Fibroblast of lung (primary cell): Measurements from ENCODE around the gene VPS45. TPM values are rescaled to one million over a fixed set of nuclear protein-coding genes. Genes with fewer than 3 reads are reported as not detected.

ENCODE experiments used
- DNase-seq, 2 donors: peaks; one replicate each; pipeline versions ENCODE4 v3.0.0 to v3.0.0-alpha.2; 2010; ENCODE audit warnings: low read depth in 2 of 2
- H2AFZ ChIP-seq: 2 replicates; pipeline ENCODE4 v1.5.1; 2012; ENCODE audit warnings: low read length, control low read depth, inconsistent platforms
- H3K27ac ChIP-seq: 2 replicates; pipeline ENCODE4 v1.5.1; 2011; ENCODE audit warnings: low read length, control low read depth; ENCODE audit not compliant: insufficient read depth
- H3K27me3 ChIP-seq: 2 replicates; pipeline ENCODE4 v1.5.1; 2011; ENCODE audit warnings: mild to moderate bottlenecking, low read length; ENCODE audit not compliant: control insufficient read depth, insufficient read depth
- H3K36me3 ChIP-seq: 2 replicates; pipeline ENCODE4 v1.5.1; 2011; ENCODE audit warnings: low read length; ENCODE audit not compliant: control insufficient read depth, insufficient read depth
- H3K4me1 ChIP-seq: 2 replicates; pipeline ENCODE4 v1.5.1; 2011; ENCODE audit warnings: low read length; ENCODE audit not compliant: control insufficient read depth, insufficient read depth; ENCODE audit errors: extremely low read depth
- H3K4me2 ChIP-seq: 2 replicates; pipeline ENCODE4 v1.5.1; 2011; ENCODE audit warnings: low read length, control low read depth; ENCODE audit not compliant: insufficient read depth; ENCODE audit errors: extremely low read depth
- H3K4me3 ChIP-seq, 4 experiments: fragments of 200-600 bp in 1 of 4; sonication (generic) in 1 of 4; replicated peaks in 1 of 4; 2 replicates each; pipeline ENCODE4 v1.5.1; 2011 to 2016; ENCODE audit warnings: low read length in 4 of 4, low read depth in 3 of 4, mild to moderate bottlenecking in 3 of 4, control low read depth in 2 of 4, inconsistent platforms in 1 of 4, mixed read lengths in 1 of 4; ENCODE audit not compliant: insufficient read depth in 1 of 4; ENCODE audit errors: control extremely low read depth in 1 of 4
- H3K79me2 ChIP-seq: 2 replicates; pipeline ENCODE4 v1.5.1; 2012; ENCODE audit warnings: mild to moderate bottlenecking, low read length, inconsistent platforms; ENCODE audit not compliant: control insufficient read depth, insufficient read depth
- H3K9ac ChIP-seq: 2 replicates; pipeline ENCODE4 v1.5.1; 2011; ENCODE audit warnings: mild to moderate bottlenecking, low read length, control low read depth; ENCODE audit not compliant: insufficient read depth
- H3K9me3 ChIP-seq: 2 replicates; pipeline ENCODE4 v1.5.1; 2012; ENCODE audit warnings: low read depth, low read length; ENCODE audit not compliant: control insufficient read depth, insufficient read depth
- H4K20me1 ChIP-seq: 2 replicates; pipeline ENCODE4 v1.5.1; 2011; ENCODE audit warnings: low read length; ENCODE audit not compliant: control insufficient read depth, insufficient read depth; ENCODE audit errors: extremely low read depth
- CTCF ChIP-seq, 2 donors: IDR thresholded peaks in 1 of 2; conservative IDR thresholded peaks in 1 of 2; 1 replicate in 1 of 2; 2 replicates in 1 of 2; pipeline ENCODE4 v1.5.1; 2011 to 2012; ENCODE audit warnings: low read length in 2 of 2, control low read depth in 1 of 2, inconsistent platforms in 1 of 2, low read depth in 1 of 2, mild to moderate bottlenecking in 1 of 2
- EZH2 ChIP-seq: IDR thresholded peaks from 2 replicates; pipeline ENCODE4 v1.5.1; 2012; ENCODE audit warnings: low read length, control low read depth, mild to moderate bottlenecking; ENCODE audit errors: missing control alignments
- polyA plus RNA-seq, 2 donors: library from polyadenylated mRNA; depleted of rRNA in 1 of 2; stranded (reverse) in 1 of 2; unstranded in 1 of 2; fragments of >200 nt; gene quantifications; 2 replicates each; pipeline ENCODE4 v1.2.1, GENCODE V29; 2011 to 2012; ENCODE audit warnings: missing spikeins in 1 of 2
- total RNA-seq: library from RNA; depleted of rRNA; stranded (reverse); fragments of >200 nt; gene quantifications from 2 replicates; pipeline ENCODE4 v1.2.1, GENCODE V29; 2014

Gene VPS45
- total and polyA plus RNA-seq, 2 donors (not counting 1 experiment from before 2014, with no cell fraction given) = 42.6 to 50.0 TPM

- H3K4me1 ChIP-seq = peaks cover 11% of the 10 kb centered on the region
- DNase-seq = no peak
- H3K27me3 ChIP-seq = no peaks in the 10 kb centered on the region
- H3K79me2 ChIP-seq = peaks cover 52% of the 10 kb centered on the region
- H3K9me3 ChIP-seq = no peaks in the 10 kb centered on the region
- peak overlapping the region; percentile 83 for H3K9ac ChIP-seq
- no peaks in the 10 kb centered on the region for H4K20me1 ChIP-seq
- TF ChIP-seq CTCF (conservative IDR thresholded peaks at IDR 0.05 in 1 of 2, IDR thresholded peaks at IDR 0.05 in 1 of 2; ENCODE audit: low read depth in 1 of 2, low read length in 2 of 2) (no peak), EZH2 (no peak)
- peak overlapping the region; percentile 88 to 95 (median 92) for H3K4me3 ChIP-seq
- peak overlapping the region; percentile 75 for H3K27ac ChIP-seq
- no peak overlapping the region for H2AFZ ChIP-seq
- peaks cover 22% of the 10 kb centered on the region for H3K36me3 ChIP-seq
- H3K4me2 ChIP-seq = peak overlapping the region; percentile 73
Measured at GRCh38 chr1:150151291-150152181, 84.0 kb downstream of the VPS45 start.

- Histone ChIP-seq H3K4me1 (peaks cover 15% of the 10 kb centered on the region), H4K20me1 (no peaks in the 10 kb centered on the region), H3K4me3 (peak overlapping the region; percentile 12 to 95 (median 90)), H2AFZ (no peak overlapping the region), H3K27ac (peak overlapping the region; percentile 75), H3K36me3 (peaks cover 26% of the 10 kb centered on the region), H3K9ac (no peak overlapping the region), H3K9me3 (no peaks in the 10 kb centered on the region), H3K27me3 (no peaks in the 10 kb centered on the region), H3K79me2 (peaks cover 52% of the 10 kb centered on the region), H3K4me2 (peak overlapping the region; percentile 73)
- DNase-seq = no peak
- no peak for TF ChIP-seq CTCF (conservative IDR thresholded peaks at IDR 0.05 in 1 of 2, IDR thresholded peaks at IDR 0.05 in 1 of 2; ENCODE audit: low read depth in 1 of 2, low read length in 2 of 2)
- TF ChIP-seq EZH2 = no peak
Measured at GRCh38 chr1:150152182-150152536, 84.6 kb downstream of the VPS45 start.

- peak overlapping the region in 2 of 4 experiments; percentile 12 to 95 for H3K4me3 ChIP-seq
- H3K9ac ChIP-seq = no peak overlapping the region
- H3K36me3 ChIP-seq = peaks cover 29% of the 10 kb centered on the region
- H3K27me3 ChIP-seq = no peaks in the 10 kb centered on the region
- TF ChIP-seq CTCF (conservative IDR thresholded peaks at IDR 0.05 in 1 of 2, IDR thresholded peaks at IDR 0.05 in 1 of 2; ENCODE audit: low read depth in 1 of 2, low read length in 2 of 2) (no peak), EZH2 (no peak)
- H4K20me1 ChIP-seq = no peaks in the 10 kb centered on the region
- H3K4me1 ChIP-seq = peaks cover 16% of the 10 kb centered on the region
- peak overlapping the region; percentile 21 for H3K4me2 ChIP-seq
- peaks cover 52% of the 10 kb centered on the region for H3K79me2 ChIP-seq
- H3K9me3 ChIP-seq = no peaks in the 10 kb centered on the region
- DNase-seq = peak; percentile 77
- H2AFZ ChIP-seq = no peak overlapping the region
- H3K27ac ChIP-seq = peak overlapping the region; percentile 75
Measured at GRCh38 chr1:150152772-150153456, 85.3 kb downstream of the VPS45 start.
